Activated CD8-positive, alpha-beta memory T cell treated with anti-CD3 and anti-CD28 coated beads, Interleukin-2, amount 10 ng/mL, durations not matched to agents 7 days and 5 days (primary cell): Measurements from ENCODE around the gene PIK3R3. TPM values are rescaled to one million over a fixed set of nuclear protein-coding genes. Genes with fewer than 3 reads are reported as not detected.

Experiments
- ATAC-seq: fragments of 150-1000 bp; cut with Tn5 transposase; one replicate; pipeline ENCODE4 v1.10.0; 2021; ENCODE audit warnings: moderate library complexity
- CTCF ChIA-PET: fragments of 350-600 bp; sonication (Branson Sonifier 250); formaldehyde crosslinking; loops from one replicate; lab custom pipeline; 2021; ENCODE audit warnings: antibody characterized with exemption; lab: Charles Lee
- DNase-seq: peaks from one replicate; pipeline ENCODE4 v3.0.0-alpha.2; 2020
- H3K27ac Mint-ChIP-seq: one replicate; pipeline ENCODE4 v1.8.0; 2021; ENCODE audit warnings: mild to moderate bottlenecking, mixed read lengths
- H3K27me3 Mint-ChIP-seq: one replicate; pipeline ENCODE4 v1.8.0; 2021; ENCODE audit warnings: mixed read lengths
- H3K36me3 Mint-ChIP-seq: one replicate; pipeline ENCODE4 v1.8.0; 2021; ENCODE audit warnings: mild to moderate bottlenecking, mixed read lengths
- H3K4me1 Mint-ChIP-seq: one replicate; pipeline ENCODE4 v1.8.0; 2021; ENCODE audit warnings: mixed read lengths
- H3K4me3 Mint-ChIP-seq: one replicate; pipeline ENCODE4 v1.8.0; 2021; ENCODE audit warnings: mild to moderate bottlenecking, moderate library complexity, mixed read lengths
- H3K9me3 Mint-ChIP-seq: one replicate; pipeline ENCODE4 v1.8.0; 2022; ENCODE audit warnings: low read depth, mixed read lengths
- total RNA-seq, 2 experiments: library from RNA; stranded (reverse); gene quantifications; one replicate each; pipeline ENCODE4 v1.2.3, GENCODE V29; 2021

The PIK3R3 gene
- 1 to 10 TPM; 6.7 to 9.6 TPM for total RNA-seq

DNA sequence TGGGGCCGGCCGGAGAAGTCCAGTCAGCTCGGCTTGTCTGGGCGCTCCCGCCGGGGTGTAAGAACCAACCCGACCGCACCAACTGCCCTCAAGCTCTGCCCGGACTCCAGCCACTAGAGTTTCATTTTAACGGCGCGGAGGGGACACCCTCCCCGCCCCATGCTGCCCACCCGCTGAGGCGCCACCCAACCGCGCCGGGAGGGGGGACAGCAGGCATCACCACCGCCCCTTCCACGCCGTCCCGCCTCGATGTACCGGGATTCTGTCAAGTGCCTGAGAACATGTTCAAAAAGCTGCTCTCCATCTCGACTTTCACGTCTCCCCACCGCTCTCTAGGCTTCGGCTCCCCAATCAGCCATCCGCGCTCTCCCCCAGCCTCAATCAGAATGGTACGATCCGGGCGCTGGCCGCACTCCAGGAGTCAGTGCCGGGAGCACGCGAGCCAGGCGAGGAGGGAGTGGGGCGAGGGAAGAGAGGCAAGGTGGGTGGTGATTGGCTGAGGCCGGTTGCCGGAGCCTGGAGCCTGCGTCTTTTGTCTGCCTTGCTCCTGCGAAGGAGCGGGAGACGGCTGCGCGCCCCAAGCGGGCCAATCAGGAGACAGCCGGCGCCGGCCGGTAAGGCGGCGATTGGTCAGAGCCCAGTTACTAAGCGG lies at the start of gene PIK3R3:
Gene PIK3R3 (minus strand): TSS at position 101 of the 652 bp plus-strand sequence. CDS start 677 bp downstream, outside the sequence.
- peak within 1 kb of the TSS; percentile 83 for H3K4me3 Mint-ChIP-seq
- peaks cover 52% of the 10 kb centered on the region for H3K27me3 Mint-ChIP-seq
- no peaks in the 10 kb centered on the region for H3K36me3 Mint-ChIP-seq
- peak; percentile 96 for ATAC-seq
- peaks cover 23% of the 10 kb centered on the region for H3K4me1 Mint-ChIP-seq
- peak; percentile 96 for DNase-seq
- peak within 1 kb of the TSS; percentile 91 for H3K27ac Mint-ChIP-seq
- CTCF ChIA-PET, result interaction anchor here (4.0 kb wide), 1 partner anchor 91 kb away, joined by 14 read pairs; no protein-coding TSS in a partner anchor
- H3K9me3 Mint-ChIP-seq, result no peaks in the 10 kb centered on the region

DNA sequence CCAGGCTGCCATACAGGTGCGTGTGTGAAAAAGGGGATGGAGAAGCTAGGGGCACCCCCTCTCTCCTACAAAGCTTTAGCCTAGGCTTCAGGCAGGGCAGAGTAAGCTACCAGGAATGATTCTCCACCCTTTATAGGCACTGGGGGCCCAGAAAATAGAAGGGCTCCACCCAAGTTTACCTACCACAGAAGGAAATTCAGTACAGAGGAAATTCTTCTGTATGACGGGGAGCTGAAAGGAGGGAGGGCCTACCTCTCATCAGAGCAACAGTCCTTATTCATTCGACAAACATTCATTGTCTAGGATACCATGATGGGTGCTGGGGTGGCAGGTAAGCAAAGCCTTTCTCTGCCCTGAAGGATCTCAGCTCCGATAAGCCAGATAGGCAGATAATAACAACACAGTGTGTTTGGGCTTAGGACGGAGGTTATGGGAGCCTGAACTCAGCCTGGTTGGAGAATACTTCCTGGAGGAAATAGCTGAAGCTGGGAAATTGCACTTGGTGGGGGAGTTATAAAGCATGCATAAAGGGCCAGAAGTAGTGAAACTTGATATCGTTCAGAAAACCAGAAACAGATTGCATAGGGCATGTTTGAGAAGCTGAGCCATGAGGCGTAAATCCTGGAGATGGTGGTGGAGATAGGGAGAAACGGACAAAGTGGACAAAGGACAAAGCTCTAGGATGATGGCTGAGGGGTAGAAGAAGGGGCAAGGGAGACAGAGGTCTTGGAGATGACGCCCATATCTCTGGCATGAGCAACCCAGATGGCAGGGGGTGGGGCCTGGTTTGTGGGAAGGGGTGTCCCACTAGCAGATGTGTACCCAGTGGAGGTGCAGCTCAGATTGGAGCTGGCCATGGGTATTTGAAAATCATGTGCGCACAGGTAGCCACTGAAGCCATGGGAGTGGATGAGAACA lies 49.2 kb upstream of the PIK3R3 start:
- H3K36me3 Mint-ChIP-seq, result no peaks in the 10 kb centered on the region
- H3K4me1 Mint-ChIP-seq, result peaks cover 5% of the 10 kb centered on the region
- H3K27me3 Mint-ChIP-seq, result no peaks in the 10 kb centered on the region
- no peaks in the 10 kb centered on the region for H3K9me3 Mint-ChIP-seq
- DNase-seq (no peak), ATAC-seq (no peak)
- CTCF ChIA-PET, result interaction anchor here (0.9 to 3.8 kb wide), 11 partner anchors 11 to 147 kb away, joined by 3 to 21 read pairs (median 4); partner anchors contain the start of genes LURAP1 and POMGNT1
- H3K27ac Mint-ChIP-seq, result no peak overlapping the region
- H3K4me3 Mint-ChIP-seq, result no peak overlapping the region

- H3K4me1 Mint-ChIP-seq, result peaks cover 5% of the 10 kb centered on the region
These were observed 47.7 kb upstream of the PIK3R3 start for GRCh38 chr1:46180082-46180616.

DNA sequence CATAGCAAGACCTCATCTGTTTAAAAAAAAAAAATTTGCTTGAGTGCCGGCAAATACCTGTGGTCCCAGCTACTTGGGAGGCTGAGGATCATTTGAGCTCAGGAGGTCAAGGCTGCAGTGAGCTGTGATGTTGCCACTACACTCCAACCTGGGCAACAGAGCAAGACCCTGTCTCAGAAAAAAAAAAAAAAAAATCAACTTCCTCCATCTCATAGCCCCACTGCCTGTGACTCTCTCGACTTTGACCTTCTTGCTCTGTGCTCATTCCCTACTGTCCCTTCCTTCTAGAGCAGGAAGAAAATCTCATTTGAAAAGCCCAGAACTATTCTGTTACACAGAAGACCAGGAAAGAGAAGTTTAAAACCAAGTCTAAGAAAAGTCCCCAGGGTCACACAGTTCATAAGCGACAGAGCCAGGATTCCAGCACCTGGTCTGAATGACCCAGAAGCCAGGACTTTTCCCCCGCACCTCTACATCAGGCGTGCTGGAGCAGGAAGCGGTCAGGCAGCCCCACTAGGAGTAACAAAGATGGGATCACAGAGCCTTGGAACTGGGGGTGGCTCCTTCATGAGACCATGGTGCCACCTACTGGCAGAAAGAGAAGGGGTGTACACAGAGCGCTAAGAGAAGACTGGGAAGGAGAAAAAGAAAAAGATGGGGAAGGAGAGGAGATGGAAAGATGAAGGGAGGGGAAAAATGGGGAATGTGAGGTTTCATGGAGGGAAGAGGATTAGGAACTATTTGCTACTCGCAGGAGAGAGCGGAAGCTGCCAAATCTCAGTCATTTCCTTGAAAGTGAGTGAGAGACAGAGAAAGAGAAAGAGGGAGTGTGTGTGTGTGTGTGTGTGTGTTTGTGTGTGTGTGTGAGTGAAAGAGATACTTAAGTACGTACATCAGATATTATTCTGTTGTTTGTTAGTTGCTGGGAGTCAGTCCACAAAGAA lies 47.0 kb upstream of the PIK3R3 start:
- Mint-ChIP-seq H3K36me3 (no peaks in the 10 kb centered on the region), H3K4me1 (peaks cover 4% of the 10 kb centered on the region), H3K9me3 (no peaks in the 10 kb centered on the region), H3K27me3 (no peaks in the 10 kb centered on the region), H3K4me3 (no peak overlapping the region), H3K27ac (no peak overlapping the region)
- peak; percentile 74 for DNase-seq
- ATAC-seq, result peak; percentile 81
- CTCF ChIA-PET, result interaction anchor here (1.0 to 2.1 kb wide), 5 partner anchors 12 to 145 kb away, joined by 3 to 10 read pairs (median 7); no protein-coding TSS in a partner anchor

More at GRCh38 chr1:46180082-46180616, 47.7 kb upstream of the PIK3R3 start:
- ATAC-seq (peak; percentile 12), DNase-seq (no peak)
- Mint-ChIP-seq H3K27ac (no peak overlapping the region), H3K27me3 (no peaks in the 10 kb centered on the region), H3K36me3 (no peaks in the 10 kb centered on the region), H3K4me3 (no peak overlapping the region), H3K9me3 (no peaks in the 10 kb centered on the region)
- CTCF ChIA-PET, result interaction anchor here (1.3 to 2.6 kb wide), 6 partner anchors 12 to 146 kb away, joined by 3 to 21 read pairs (median 8); no protein-coding TSS in a partner anchor

DNA sequence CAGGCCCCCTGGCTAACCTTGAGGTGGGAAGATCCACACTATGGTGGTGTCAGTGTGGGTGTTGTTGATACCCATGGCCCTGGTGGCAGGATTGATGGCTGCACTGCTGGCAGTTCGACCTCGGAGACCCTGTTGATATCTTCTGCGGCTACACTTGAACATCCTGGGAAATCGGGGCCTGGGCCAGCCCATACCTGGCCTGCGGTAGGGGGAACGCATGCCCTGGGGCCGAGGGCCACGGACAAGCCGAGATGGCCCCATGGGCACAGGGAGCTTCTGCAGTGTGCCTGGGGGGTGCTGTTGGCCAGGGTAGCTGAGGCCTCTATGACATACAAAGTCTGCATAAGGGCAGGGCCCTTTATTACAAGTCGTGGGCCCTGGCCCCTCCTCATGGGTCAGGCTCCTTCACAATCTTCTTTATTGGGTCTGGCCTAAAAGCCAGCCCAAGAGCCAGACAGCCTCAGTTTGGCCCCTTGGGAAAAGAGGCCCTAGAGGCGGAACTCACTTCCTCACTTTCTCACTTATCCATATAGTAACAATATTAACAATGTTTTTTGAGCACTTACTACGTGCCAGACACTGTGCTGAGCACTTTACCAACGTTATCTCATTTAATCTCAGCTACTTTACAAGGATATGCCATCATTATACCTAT lies 43.9 kb upstream of the PIK3R3 start, which contains the start of gene P3R3URF:
Gene P3R3URF (minus strand): TSS at position 278 of the 655 bp plus-strand sequence. CDS start 17 bp downstream, at position 261.
- ATAC-seq (no peak), DNase-seq (no peak)
- no peak within 1 kb of the TSS for H3K27ac Mint-ChIP-seq
- CTCF ChIA-PET, result interaction anchor here (1.6 kb wide), 1 partner anchor 108 kb away, joined by 4 read pairs; no protein-coding TSS in a partner anchor
- H3K27me3 Mint-ChIP-seq, result no peaks in the 10 kb centered on the region
- H3K4me3 Mint-ChIP-seq, result no peak within 1 kb of the TSS
- H3K4me1 Mint-ChIP-seq, result no peaks in the 10 kb centered on the region
- no peaks in the 10 kb centered on the region for H3K9me3 Mint-ChIP-seq
- no peaks in the 10 kb centered on the region for H3K36me3 Mint-ChIP-seq

DNA sequence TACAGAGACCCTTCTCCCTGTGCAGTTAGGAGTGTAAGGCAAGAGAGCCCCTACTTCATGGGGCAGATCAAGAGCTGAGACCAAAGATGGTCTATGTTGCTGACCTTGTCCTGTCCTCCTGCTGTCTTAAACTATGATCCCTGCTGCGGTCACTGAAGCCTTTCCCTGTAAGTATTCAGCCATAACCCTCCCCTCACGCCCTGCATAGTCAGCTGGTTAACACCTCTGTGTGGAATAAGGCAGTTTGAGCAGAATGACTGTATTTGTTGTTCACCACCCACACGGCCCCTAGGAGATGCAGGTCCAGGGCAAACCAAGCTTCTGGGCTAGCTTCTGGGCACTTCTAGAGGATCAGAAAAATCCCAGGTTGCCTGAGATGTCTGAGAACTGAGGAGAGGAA lies 42.8 kb upstream of the PIK3R3 start:
- H3K36me3 Mint-ChIP-seq, result no peaks in the 10 kb centered on the region
- no peak overlapping the region for H3K27ac Mint-ChIP-seq
- no peaks in the 10 kb centered on the region for H3K9me3 Mint-ChIP-seq
- DNase-seq (no peak), ATAC-seq (peak; percentile 23)
- no peaks in the 10 kb centered on the region for H3K27me3 Mint-ChIP-seq
- no peaks in the 10 kb centered on the region for H3K4me1 Mint-ChIP-seq
- CTCF ChIA-PET, result interaction anchor here (0.9 kb wide), 1 partner anchor 141 kb away, joined by 3 read pairs; no protein-coding TSS in a partner anchor
- no peak overlapping the region for H3K4me3 Mint-ChIP-seq

- no peaks in the 10 kb centered on the region for H3K4me1 Mint-ChIP-seq
- peaks cover under 1% of the 10 kb centered on the region for H3K27me3 Mint-ChIP-seq
- ATAC-seq (no peak), DNase-seq (no peak)
- no peaks in the 10 kb centered on the region for H3K9me3 Mint-ChIP-seq
- H3K36me3 Mint-ChIP-seq, result no peaks in the 10 kb centered on the region
- H3K4me3 Mint-ChIP-seq, result no peak within 1 kb of the TSS
- CTCF ChIA-PET, result interaction anchor here (0.9 kb wide), 1 partner anchor 141 kb away, joined by 3 read pairs; no protein-coding TSS in a partner anchor
- H3K27ac Mint-ChIP-seq, result no peak within 1 kb of the TSS
These were observed 42.2 kb upstream of the PIK3R3 start, which contains the start of gene TSPAN1 for GRCh38 chr1:46174448-46175231. Gene TSPAN1 (plus strand): TSS chr1:46175087. CDS start chr1:46181108, 6,021 bp downstream.

GRCh38 chr1:46173361-46173856 lies 41.0 kb upstream of the PIK3R3 start:
- Mint-ChIP-seq H3K4me3 (no peak overlapping the region), H3K4me1 (no peaks in the 10 kb centered on the region), H3K27ac (no peak overlapping the region), H3K36me3 (no peaks in the 10 kb centered on the region), H3K9me3 (no peaks in the 10 kb centered on the region), H3K27me3 (peaks cover 13% of the 10 kb centered on the region)
- DNase-seq, result no peak
- CTCF ChIA-PET, result no interaction called here
- no peak for ATAC-seq

- ATAC-seq (no peak), DNase-seq (no peak)
- H3K27ac Mint-ChIP-seq, result no peak overlapping the region
- H3K36me3 Mint-ChIP-seq, result no peaks in the 10 kb centered on the region
- H3K4me3 Mint-ChIP-seq, result no peak overlapping the region
- H3K4me1 Mint-ChIP-seq, result peaks cover 5% of the 10 kb centered on the region
- CTCF ChIA-PET, result interaction anchor here (0.8 to 0.9 kb wide), 2 partner anchors 25 to 72 kb away, joined by 3 to 4 read pairs; no protein-coding TSS in a partner anchor
- H3K27me3 Mint-ChIP-seq, result peaks cover 22% of the 10 kb centered on the region
- no peaks in the 10 kb centered on the region for H3K9me3 Mint-ChIP-seq
These were observed 39.9 kb upstream of the PIK3R3 start for GRCh38 chr1:46172321-46172720.

DNA sequence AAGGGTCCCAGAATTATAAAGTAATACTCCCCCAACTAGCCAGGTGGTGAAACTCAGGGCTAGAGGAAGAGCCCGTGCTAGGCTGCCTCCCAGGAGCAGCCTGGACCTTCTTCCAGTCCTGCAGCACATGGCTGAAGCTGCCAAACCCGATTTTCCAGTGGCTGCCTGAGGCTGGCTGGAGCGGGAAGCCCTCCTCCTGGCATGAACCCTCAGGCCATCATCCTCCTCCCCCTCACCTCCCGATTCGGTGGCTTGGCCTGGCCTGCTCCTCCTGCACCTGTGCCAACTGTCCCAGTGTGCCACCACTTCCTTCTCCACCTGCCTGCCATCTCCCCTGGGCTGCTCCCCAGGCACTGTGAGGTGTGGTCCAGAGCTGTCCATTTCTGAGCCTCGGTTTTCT lies 39.4 kb upstream of the PIK3R3 start:
- peaks cover 9% of the 10 kb centered on the region for H3K4me1 Mint-ChIP-seq
- no peak overlapping the region for H3K27ac Mint-ChIP-seq
- no peak for DNase-seq
- no peak for ATAC-seq
- H3K36me3 Mint-ChIP-seq, result no peaks in the 10 kb centered on the region
- H3K27me3 Mint-ChIP-seq, result peaks cover 22% of the 10 kb centered on the region
- no peaks in the 10 kb centered on the region for H3K9me3 Mint-ChIP-seq
- no peak overlapping the region for H3K4me3 Mint-ChIP-seq
- CTCF ChIA-PET, result interaction anchor here (0.8 to 0.9 kb wide), 2 partner anchors 24 to 73 kb away, joined by 3 to 4 read pairs; no protein-coding TSS in a partner anchor

GRCh38 chr1:46171351-46171750 lies 38.9 kb upstream of the PIK3R3 start:
- ATAC-seq, result no peak
- no peak overlapping the region for H3K27ac Mint-ChIP-seq
- H3K36me3 Mint-ChIP-seq, result no peaks in the 10 kb centered on the region
- no peaks in the 10 kb centered on the region for H3K9me3 Mint-ChIP-seq
- peaks cover 14% of the 10 kb centered on the region for H3K4me1 Mint-ChIP-seq
- CTCF ChIA-PET, result interaction anchor here (1.6 kb wide), 1 partner anchor 135 kb away, joined by 4 read pairs; no protein-coding TSS in a partner anchor
- DNase-seq, result no peak
- H3K4me3 Mint-ChIP-seq, result no peak overlapping the region
- peaks cover 22% of the 10 kb centered on the region for H3K27me3 Mint-ChIP-seq
